GM15510 (cell line): ENCODE measurements around the gene ADAMTS16.

Experiments used
- POLR2A ChIP-seq: IDR thresholded peaks from 3 replicates; pipeline ENCODE4 v1.6.1; 2011; ENCODE audit warnings: borderline replicate concordance; ENCODE audit not compliant: insufficient read length; ENCODE audit errors: extremely low read depth

ADAMTS16 gene

DNA sequence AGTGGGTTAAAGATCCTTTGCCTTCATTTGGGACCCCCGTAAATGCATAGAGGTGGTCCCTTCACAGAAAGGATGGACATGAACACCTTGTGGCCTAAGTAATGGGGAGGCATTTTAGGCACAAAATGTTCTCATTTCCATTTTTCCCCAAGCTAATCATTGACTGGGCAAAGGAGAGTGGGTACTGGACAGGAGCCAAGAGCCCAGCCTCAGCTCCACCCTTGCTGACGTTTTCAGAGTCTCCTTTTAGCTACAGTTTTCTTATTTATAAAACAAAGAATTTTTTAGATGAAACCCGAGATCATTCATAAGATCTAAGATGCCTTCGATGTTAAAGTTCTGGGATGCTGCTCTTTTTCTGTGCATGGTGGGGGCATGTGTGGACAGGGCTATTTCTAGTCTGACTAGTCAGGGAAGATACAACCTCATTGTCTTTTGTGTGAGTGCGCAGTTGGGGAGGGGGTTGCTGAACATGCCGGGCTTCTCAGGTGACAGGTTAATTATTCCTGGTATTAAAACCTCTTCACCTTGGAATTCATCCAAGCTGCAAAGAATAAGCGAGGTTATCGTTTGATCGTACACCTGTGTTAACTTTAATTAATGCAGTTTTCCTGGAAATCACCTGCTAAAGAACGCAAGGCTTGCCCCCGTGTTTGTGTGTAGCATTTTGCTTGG lies 48.4 kb downstream of the ADAMTS16 start:
- no peak for TF ChIP-seq POLR2A

DNA sequence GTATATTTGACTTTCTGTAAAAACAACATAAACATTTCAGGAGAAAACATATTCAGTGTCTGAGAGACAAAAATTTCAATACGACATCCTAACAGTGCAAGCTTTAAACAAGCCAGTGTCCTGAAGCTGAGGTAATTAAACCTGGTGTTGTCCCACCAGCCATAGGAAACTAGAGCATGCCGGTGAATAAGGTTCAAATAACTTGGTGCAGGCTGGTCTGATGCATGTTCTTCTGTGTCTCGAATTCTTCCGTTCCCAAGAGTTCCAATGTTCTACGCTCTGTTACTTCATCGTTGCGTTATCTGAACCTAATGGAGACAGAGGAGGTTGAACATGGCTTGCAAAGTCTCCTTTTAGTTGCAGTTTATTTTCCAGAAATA lies 48.9 kb downstream of the ADAMTS16 start:
- no peak for TF ChIP-seq POLR2A

DNA sequence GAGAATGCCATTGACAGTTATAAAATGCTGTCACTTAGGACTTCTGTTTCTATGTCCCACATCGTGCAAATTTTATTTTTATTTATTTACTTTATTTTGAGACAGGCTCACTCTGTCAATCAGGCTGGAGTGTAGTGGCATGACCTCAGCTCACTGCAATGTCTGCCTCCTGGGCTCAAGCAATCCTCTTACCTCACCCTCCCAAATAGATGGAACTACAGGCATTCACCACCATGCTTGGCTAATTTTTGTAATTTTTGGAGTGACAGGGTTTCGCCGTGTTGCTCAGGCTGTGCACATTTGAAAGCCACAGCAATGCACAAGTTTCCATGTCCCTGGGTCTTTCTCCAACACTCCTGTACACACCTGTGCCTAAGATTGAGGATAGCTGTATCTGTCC lies 51.8 kb downstream of the ADAMTS16 start:
- TF ChIP-seq POLR2A = no peak

DNA sequence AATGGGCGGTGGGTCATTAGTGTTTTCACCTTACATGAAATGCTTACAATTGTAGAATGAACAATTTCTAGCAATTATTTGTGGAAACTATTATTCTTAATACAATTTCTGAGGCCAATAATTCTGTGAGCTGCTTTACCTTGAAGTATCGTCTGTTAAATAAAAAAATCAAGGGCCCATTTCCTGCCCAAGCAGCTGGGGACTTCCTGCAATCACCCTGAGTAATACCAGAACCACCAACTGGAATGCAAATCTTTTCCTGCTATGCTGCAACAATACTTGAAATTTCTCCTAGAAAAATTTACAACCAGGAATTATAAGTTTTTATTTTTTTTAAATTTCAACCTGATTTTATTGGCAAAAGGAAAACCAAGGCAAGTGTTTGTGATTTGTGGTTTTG lies 52.6 kb downstream of the ADAMTS16 start:
- TF ChIP-seq POLR2A = no peak

DNA sequence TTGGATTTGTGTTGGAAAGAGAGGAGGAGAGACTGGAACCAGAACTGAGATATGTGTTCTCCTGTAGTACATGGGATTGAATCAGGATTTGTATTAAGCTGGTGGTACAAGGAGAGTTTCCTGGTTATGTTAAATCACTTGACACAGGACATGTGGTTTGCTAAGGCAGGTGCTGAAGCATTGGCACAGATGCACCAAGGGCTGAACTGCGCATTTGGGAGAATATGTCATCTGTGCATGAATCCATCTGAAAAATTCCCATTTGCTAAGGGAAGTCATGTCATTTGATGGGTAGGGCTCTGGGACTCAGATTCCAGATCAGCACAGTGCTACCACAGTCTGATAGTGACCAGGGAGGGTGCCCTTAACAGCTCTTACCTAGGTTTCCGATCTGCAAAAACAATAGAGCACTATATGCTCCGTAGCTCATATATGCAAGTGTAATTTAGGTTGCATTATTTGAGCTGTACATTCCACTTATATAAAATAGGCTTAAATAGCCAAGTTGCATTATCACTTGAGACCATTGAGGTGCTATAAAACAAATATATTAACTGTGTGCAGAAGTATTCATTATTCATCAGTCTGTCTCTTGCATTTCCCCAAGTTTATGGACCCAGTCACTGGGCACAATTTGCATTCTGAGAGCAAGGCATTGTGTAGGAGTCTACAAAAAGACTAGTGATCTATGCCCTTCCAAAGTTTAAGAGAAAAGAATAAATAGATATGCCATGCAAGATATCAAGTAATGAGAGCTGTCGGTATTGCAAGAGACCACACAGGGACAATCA lies 55.2 kb downstream of the ADAMTS16 start:
- no peak for TF ChIP-seq POLR2A

DNA sequence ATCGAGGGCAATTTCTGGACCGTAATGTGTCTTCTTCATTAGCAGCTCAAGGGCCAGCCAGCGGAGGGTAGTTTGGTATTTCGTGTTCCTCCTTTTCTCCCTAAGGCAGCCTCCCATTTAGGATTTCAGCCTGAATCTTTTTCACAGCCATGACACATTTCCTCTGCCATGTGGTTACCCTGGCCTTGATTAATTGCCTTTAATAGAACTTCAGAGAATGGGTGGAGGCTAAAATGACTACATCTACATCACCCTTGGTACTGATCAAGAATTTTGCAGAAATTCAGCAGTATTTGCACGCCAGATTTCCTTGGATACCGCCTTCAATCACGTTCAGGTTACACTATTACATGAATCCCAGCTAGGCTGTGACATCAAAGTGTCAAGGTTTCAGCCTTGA lies 58.0 kb downstream of the ADAMTS16 start:
- TF ChIP-seq POLR2A = no peak

DNA sequence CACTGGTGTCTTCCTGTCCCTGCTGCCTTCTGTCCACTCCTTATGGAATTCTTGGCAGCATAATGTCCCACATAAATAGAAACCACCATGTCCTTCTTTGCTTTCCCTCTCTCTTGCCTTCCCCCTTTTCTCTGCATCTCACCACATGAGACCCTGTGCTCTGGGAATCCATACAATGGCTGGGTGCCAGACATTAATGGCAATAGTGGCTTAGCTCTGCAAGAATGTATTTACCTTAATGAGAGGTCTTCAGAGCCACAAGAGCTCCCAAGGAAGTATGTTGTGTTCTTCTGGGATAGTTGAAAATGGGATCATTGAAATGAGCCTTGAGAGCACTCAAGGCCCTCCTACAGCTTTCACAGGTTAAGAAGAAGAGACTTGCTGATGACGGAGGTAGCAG lies 58.7 kb downstream of the ADAMTS16 start:
- no peak for TF ChIP-seq POLR2A

DNA sequence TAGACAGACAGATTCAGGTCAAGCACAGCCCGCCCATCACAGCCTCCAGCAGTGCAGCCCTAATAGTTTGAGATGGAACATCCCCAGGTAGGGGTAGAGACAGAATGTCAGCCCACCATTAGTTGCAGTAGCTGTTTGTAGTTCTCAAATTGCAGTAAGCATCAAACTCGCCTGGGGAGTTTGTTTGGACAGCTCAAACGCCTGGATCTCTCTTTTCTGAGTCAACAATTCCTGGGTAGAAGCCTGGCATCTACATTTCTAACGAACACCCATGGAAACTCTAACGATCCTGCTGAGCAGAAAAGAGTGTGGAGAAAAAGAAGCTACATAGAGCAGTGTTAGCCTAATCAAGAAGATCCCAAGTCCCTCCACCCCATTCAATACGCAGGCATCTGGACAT lies 59.4 kb downstream of the ADAMTS16 start:
- TF ChIP-seq POLR2A = no peak

DNA sequence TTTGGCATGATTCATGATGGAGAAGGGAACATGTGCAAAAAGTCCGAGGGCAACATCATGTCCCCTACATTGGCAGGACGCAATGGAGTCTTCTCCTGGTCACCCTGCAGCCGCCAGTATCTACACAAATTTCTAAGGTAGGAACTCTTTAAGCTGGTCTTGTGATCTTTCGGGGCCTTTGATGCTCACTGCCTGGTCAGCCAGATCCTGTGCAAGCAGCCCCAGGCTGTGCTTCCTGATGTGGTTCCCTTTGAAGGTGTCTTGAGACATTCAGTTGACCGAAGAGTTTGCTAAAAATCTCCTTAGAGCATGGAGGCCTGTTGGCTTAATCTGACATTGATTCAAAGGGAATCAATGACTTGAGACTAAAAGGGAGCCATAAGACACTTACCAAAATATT lies 60.0 kb downstream of the ADAMTS16 start:
- TF ChIP-seq POLR2A = no peak

DNA sequence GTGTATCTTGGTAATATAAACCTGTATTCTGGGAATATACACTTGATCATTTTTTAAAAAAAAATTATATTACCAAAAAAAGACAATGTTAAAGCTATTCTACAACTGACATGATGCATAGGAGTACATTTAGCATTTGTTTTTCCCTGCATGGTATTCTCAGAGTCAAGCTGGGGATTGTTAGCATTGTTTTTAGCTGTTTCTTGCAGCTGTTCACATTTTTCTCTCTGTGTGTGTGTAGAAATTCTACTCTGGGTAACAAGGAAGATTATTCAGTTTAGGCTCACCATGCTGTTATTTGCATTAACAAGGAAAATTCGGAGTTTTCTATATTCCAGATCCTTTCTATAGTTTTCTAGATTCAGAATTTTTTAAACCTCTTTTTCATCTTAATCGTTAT lies 62.2 kb downstream of the ADAMTS16 start:
- TF ChIP-seq POLR2A = no peak

DNA sequence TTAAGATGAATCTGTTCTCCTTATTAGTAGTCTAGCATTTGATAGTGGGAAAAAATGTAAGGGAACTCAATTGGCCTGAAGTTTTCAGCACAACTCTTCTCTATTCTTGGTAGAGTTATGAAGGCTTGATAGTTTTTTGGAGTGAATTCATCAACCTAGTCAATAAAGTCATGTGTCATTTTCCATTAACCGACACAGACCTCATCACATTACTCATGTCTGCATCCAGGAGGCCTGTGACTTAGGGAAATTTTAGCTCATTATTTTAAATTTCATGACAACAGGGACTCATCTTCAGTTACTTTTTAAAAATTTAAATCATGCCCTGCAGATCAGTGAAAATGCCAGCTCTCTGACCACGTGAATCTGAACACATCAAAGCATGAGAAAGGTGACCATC lies 63.3 kb downstream of the ADAMTS16 start:
- TF ChIP-seq POLR2A = no peak

DNA sequence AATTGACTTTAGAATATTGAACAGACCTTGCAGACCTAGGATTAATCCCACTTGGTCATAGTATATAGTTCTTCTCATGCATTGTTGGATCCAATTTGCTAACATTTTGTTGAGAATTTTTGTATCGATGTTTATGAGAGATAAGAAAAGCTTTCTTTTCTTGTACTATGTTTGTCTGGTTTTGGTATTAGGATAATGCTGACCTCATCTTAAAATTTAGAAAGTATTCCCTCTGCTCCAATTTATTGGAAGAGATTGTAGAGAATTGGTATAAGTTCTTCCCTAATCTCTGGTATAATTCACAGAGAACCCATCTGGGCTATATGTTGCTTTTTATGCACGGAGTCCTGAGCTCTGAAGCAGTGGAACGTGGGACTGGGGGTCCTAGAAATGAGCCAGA lies 67.7 kb downstream of the ADAMTS16 start:
- no peak for TF ChIP-seq POLR2A

DNA sequence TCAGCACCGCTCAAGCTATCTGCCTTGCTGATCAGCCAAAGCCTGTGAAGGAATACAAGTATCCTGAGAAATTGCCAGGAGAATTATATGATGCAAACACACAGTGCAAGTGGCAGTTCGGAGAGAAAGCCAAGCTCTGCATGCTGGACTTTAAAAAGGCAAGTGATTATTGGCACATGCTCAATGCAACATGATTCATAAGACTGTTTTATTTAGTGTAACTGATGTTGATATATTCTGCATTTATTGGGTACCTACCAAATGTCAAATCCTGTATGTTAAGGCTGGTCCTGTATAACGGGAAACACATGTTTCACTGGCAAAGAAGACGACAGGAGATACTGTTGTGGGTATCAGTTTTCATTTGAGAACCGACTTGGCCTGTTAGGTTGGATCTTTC lies 69.0 kb downstream of the ADAMTS16 start:
- no peak for TF ChIP-seq POLR2A

DNA sequence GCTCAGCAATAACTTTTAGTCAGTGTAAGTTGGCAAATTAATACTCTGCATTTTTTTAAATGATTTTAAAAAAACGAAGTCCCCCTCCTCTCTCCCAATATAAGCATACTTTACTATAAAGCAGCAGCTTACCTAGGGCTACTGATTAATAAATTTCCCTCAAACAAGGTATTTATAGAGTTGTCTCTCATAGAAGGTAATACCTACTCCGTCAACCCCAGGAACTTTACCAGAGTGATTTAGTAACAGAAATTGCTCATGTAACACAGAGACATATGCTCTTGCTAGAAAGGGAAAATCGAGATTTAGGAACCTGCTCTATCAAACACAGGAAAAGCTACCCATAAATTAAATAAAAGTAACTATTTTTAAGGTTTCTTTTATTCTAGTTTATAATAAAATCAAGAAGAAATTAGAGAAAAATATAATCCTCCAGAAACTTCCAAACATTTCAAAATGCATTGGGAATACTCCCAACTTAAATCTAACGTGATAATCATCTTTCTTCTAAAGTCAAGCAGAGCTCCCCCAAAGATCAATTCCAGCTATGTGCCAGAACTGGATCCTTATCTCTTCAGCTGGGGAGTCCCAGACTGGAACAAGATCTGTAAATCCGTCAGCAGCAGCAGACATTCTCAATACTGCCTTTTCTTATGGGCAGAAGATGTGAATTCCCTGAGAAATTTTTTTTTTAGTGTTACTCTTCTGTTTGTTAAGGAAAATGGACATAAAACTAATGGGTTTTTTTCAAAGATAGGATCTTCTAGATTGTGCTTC lies 69.6 kb downstream of the ADAMTS16 start:
- no peak for TF ChIP-seq POLR2A

DNA sequence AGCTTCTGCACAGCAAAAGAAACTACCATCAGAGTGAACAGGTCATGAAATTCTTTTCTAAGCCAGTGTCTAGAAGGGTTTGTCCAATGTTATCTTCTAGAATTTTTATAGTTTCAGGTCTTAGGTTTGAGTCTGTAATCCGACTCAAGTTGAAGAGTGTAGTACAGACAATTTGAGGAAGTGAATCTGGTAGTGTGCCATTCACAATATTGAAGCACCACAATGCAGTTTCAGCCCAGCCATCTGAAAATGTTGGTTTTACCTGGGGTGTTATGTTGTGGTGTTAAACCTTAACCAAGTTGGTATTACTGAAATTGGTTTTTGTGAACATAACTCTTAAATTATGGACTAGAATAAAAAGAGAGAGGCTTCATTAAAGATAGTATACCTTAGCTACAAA lies 77.2 kb downstream of the ADAMTS16 start:
- no peak for TF ChIP-seq POLR2A
